Suprapubic skin (tissue), 3 donors: ENCODE data around the gene SOD1.

Source experiments
- CTCF ChIP-seq, 2 donors: fragments of 200-600 bp in 1 of 2; fragments of 450-650 bp in 1 of 2; sonication (generic) in 1 of 2; IDR thresholded peaks; one replicate each; pipeline ENCODE4 v1.5.1; 2016 to 2019; ENCODE audit warnings: antibody characterized with exemption in 2 of 2, mild to moderate bottlenecking in 1 of 2, moderate library complexity in 1 of 2
- EP300 ChIP-seq: sonication (generic); formaldehyde crosslinking; IDR thresholded peaks from one replicate; pipeline ENCODE4 v1.6.1; 2017; ENCODE audit warnings: antibody characterized with exemption

- TF ChIP-seq EP300 = no peak
- no peak for TF ChIP-seq CTCF (IDR thresholded peaks at IDR 0.05)
Observed at GRCh38 chr21:31667132-31667531, 7.6 kb downstream of the SOD1 start.
